GM21526 (cell line): ENCODE measurements around the gene FOXP1.

Experiments
- ATAC-seq: cut with Tn5 transposase; IDR thresholded peaks from one replicate; pipeline ENCODE4 v1.9.1; 2021; ENCODE audit warnings: moderate library complexity; ENCODE audit not compliant: unreplicated experiment, low FRiP score

The FOXP1 gene

GRCh38 chr3:71456826-71457225, 126.7 kb downstream of the FOXP1 start:
- ATAC-seq = no peak

GRCh38 chr3:71456156-71456555, 127.4 kb downstream of the FOXP1 start:
- ATAC-seq = no peak

- ATAC-seq = no peak
Measured at GRCh38 chr3:71454512-71455403, 128.8 kb downstream of the FOXP1 start.

GRCh38 chr3:71453822-71454511, 129.6 kb downstream of the FOXP1 start:
- ATAC-seq = no peak

- no peak for ATAC-seq
Measured at GRCh38 chr3:71453319-71453718, 130.2 kb downstream of the FOXP1 start.

- ATAC-seq = no peak
Measured at GRCh38 chr3:71451812-71452211, 131.7 kb downstream of the FOXP1 start.

- ATAC-seq = no peak
Measured at GRCh38 chr3:71451060-71451459, 132.5 kb downstream of the FOXP1 start.

- ATAC-seq = no peak
Measured at GRCh38 chr3:71450162-71450561, 133.4 kb downstream of the FOXP1 start.

- no peak for ATAC-seq
Measured at GRCh38 chr3:71447803-71448202, 135.7 kb downstream of the FOXP1 start.

GRCh38 chr3:71447197-71447596, 136.3 kb downstream of the FOXP1 start:
- ATAC-seq = no peak

- ATAC-seq = no peak
Measured at GRCh38 chr3:71446734-71447133, 136.8 kb downstream of the FOXP1 start.

- no peak for ATAC-seq
Measured at GRCh38 chr3:71446260-71446659, 137.3 kb downstream of the FOXP1 start.

GRCh38 chr3:71444861-71445259, 138.7 kb downstream of the FOXP1 start:
- no peak for ATAC-seq

GRCh38 chr3:71444028-71444860, 139.3 kb downstream of the FOXP1 start:
- ATAC-seq = peak; percentile 95

GRCh38 chr3:71443332-71443731, 140.2 kb downstream of the FOXP1 start:
- ATAC-seq = no peak

- no peak for ATAC-seq
Measured at GRCh38 chr3:71442652-71443042, 140.9 kb downstream of the FOXP1 start.

GRCh38 chr3:71441925-71442651, 141.4 kb downstream of the FOXP1 start:
- ATAC-seq = no peak

GRCh38 chr3:71441217-71441924, 142.2 kb downstream of the FOXP1 start:
- no peak for ATAC-seq

GRCh38 chr3:71438904-71439303, 144.6 kb downstream of the FOXP1 start:
- ATAC-seq = no peak
